ENCODE results near the gene CTBS.

DNA sequence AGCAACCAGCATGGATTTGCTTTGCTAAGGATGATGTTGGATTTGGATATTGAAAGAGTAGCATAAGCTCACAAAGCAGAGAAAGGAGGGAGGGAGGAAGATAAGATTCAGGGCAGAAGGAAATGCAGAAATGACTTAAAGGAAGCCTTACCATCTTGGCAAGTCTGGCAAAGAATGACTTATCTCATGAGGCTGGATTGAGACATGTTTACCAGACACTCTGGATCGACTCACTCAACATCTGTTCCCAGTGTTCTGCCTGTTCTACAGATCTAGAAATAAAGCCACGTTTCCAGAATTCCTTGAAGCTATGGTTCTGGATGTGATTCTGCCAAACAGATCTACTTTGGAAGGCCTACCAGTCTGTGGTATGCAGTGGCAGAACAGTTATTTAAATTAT lies 38.8 kb upstream of the CTBS start:
- no peak for TF ChIP-seq BCL6 (CRISPR knock-in tag; IDR thresholded peaks at IDR 0.05)
- TF ChIP-seq, protein P1, sequence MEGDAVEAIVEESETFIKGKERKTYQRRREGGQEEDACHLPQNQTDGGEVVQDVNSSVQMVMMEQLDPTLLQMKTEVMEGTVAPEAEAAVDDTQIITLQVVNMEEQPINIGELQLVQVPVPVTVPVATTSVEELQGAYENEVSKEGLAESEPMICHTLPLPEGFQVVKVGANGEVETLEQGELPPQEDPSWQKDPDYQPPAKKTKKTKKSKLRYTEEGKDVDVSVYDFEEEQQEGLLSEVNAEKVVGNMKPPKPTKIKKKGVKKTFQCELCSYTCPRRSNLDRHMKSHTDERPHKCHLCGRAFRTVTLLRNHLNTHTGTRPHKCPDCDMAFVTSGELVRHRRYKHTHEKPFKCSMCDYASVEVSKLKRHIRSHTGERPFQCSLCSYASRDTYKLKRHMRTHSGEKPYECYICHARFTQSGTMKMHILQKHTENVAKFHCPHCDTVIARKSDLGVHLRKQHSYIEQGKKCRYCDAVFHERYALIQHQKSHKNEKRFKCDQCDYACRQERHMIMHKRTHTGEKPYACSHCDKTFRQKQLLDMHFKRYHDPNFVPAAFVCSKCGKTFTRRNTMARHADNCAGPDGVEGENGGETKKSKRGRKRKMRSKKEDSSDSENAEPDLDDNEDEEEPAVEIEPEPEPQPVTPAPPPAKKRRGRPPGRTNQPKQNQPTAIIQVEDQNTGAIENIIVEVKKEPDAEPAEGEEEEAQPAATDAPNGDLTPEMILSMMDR (CRISPR knock-in tag; IDR thresholded peaks at IDR 0.05) = no peak
- TF ChIP-seq SIN3B (IDR thresholded peaks at IDR 0.05; ENCODE audit: low read length) = no peak
- TF ChIP-seq SIN3A (IDR thresholded peaks at IDR 0.05; ENCODE audit: borderline replicate concordance, low read depth, low read length) = no peak
- TF ChIP-seq CBX5 (CRISPR knock-in tag; IDR thresholded peaks at IDR 0.05; ENCODE audit: borderline replicate concordance) = no peak
- TF ChIP-seq MXI1 (IDR thresholded peaks at IDR 0.05; ENCODE audit: borderline replicate concordance, low read depth, low read length) = no peak
- no peak for TF ChIP-seq SMC3 (IDR thresholded peaks at IDR 0.05; ENCODE audit: low read length)
- no peak for TF ChIP-seq ZNF138 (CRISPR knock-in tag; IDR thresholded peaks at IDR 0.05; ENCODE audit: low read depth)
- TF ChIP-seq EP300 (IDR thresholded peaks at IDR 0.05; ENCODE audit: low read depth in 2 of 2, low read length in 2 of 2) = no peak
- TF ChIP-seq EP300 (CRISPR knock-in tag; IDR thresholded peaks at IDR 0.05; ENCODE audit: borderline replicate concordance) = no peak
- no peak for TF ChIP-seq KLF9 (CRISPR knock-in tag; IDR thresholded peaks at IDR 0.05; ENCODE audit: low read depth)
- no peak for TF ChIP-seq SOX5 (CRISPR knock-in tag; IDR thresholded peaks at IDR 0.05; ENCODE audit: borderline replicate concordance)
- TF ChIP-seq ZNF781 (CRISPR knock-in tag; IDR thresholded peaks at IDR 0.05; ENCODE audit: borderline replicate concordance, not compliant biosample characterization) = no peak
- TF ChIP-seq ELF4 (CRISPR knock-in tag; IDR thresholded peaks at IDR 0.05; ENCODE audit: borderline replicate concordance) = no peak

Data from HepG2 (cell line).